Measurements from ENCODE around the gene KRT33A.

Gene KRT33A

GRCh38 chr17:41301204-41301790 is 49.3 kb downstream of the KRT33A start:
- DNase-seq = no peak

- DNase-seq = no peak
Observed at GRCh38 chr17:41298458-41299135, 52.0 kb downstream of the KRT33A start.

GRCh38 chr17:41296846-41297245 is 53.8 kb downstream of the KRT33A start:
- DNase-seq = no peak
